Skeletal muscle tissue (tissue), 4 donors: ENCODE measurements around the gene COQ10A. TPM values are rescaled to one million over a fixed set of nuclear protein-coding genes. Genes with fewer than 3 reads are reported as not detected.
A peak's percentile ranks its signal among the peaks of the same experiment; 100 is the strongest.

Source experiments
- H3K27ac ChIP-seq: one replicate; pipeline ENCODE4 v1.7.0; 2013; ENCODE audit warnings: mild to moderate bottlenecking, low read depth, low read length, inconsistent platforms
- H3K27me3 ChIP-seq, 3 donors: one replicate each; pipeline ENCODE4 v1.7.0; 2013; ENCODE audit warnings: low read length in 3 of 3; ENCODE audit not compliant: control insufficient read depth in 3 of 3, insufficient read depth in 3 of 3
- H3K36me3 ChIP-seq, 3 donors: one replicate each; pipeline ENCODE4 v1.7.0; 2013; ENCODE audit warnings: low read length in 3 of 3; ENCODE audit not compliant: control insufficient read depth in 3 of 3, insufficient read depth in 3 of 3
- H3K4me1 ChIP-seq, 3 donors: one replicate each; pipeline ENCODE4 v1.7.0; 2013; ENCODE audit warnings: low read length in 3 of 3, mild to moderate bottlenecking in 3 of 3; ENCODE audit not compliant: control insufficient read depth in 3 of 3, insufficient read depth in 3 of 3
- H3K4me3 ChIP-seq, 3 donors: one replicate each; pipeline ENCODE4 v1.7.0; 2013; ENCODE audit warnings: low read length in 3 of 3
- H3K9ac ChIP-seq, 3 donors: one replicate each; pipeline ENCODE4 v1.7.0; 2013; ENCODE audit warnings: low read length in 3 of 3, mild to moderate bottlenecking in 3 of 3, moderate library complexity in 2 of 3, low read depth in 1 of 3
- H3K9me3 ChIP-seq, 3 donors: one replicate each; pipeline ENCODE4 v1.7.0; 2013; ENCODE audit warnings: low read length in 3 of 3; ENCODE audit not compliant: control insufficient read depth in 3 of 3
- total RNA-seq: library from RNA; depleted of rRNA; stranded (reverse); fragments of >200 nt; gene quantifications from one replicate; pipeline ENCODE4 v1.2.3, GENCODE V29; 2014
- donor health status: Osteomylitis.

The COQ10A gene
- total RNA-seq, 1 donor from 2014 or later, result 12.0 TPM

DNA sequence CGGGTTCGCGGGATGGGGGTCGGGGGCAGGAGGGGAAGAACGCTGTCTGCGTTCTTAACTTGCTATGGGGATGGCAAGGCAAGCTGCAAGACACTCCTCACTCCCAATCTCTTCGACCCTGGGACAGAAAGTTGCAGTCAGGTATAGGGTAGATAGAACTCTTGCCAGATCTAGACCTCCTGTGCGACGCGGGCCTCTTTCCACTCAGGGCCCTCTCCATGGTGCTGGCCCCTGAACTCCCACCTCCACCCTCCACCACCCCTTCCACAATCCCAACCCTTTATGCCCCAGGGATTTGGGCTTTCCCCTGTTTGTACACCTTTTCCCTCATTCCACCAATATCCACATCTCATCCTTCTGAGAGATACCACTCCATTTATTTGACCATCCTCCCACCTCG lies 41.8 kb upstream of the COQ10A start:
- Histone ChIP-seq H3K36me3 (peaks cover 8 to 10% (median 10%) of the 10 kb centered on the region in 3 donors), H3K4me3 (peak overlapping the region in 2 of 3 donors; percentile 80 to 84), H3K27me3 (no peaks in the 10 kb centered on the region), H3K27ac (peak overlapping the region; percentile 99), H3K4me1 (peaks cover 28 to 51% (median 34%) of the 10 kb centered on the region in 3 donors), H3K9ac (peak overlapping the region; percentile 76 to 90 (median 84)), H3K9me3 (no peaks in the 10 kb centered on the region)

GRCh38 chr12:56229082-56229481 lies 37.7 kb upstream of the COQ10A start:
- peaks cover 8 to 10% (median 10%) of the 10 kb centered on the region in 3 donors for H3K36me3 ChIP-seq
- H3K27me3 ChIP-seq, result no peaks in the 10 kb centered on the region
- no peak overlapping the region for H3K27ac ChIP-seq
- peaks cover 4 to 13% (median 10%) of the 10 kb centered on the region in 3 donors for H3K4me1 ChIP-seq
- H3K9me3 ChIP-seq, result no peaks in the 10 kb centered on the region
- H3K4me3 ChIP-seq, result no peak overlapping the region
- no peak overlapping the region for H3K9ac ChIP-seq

DNA sequence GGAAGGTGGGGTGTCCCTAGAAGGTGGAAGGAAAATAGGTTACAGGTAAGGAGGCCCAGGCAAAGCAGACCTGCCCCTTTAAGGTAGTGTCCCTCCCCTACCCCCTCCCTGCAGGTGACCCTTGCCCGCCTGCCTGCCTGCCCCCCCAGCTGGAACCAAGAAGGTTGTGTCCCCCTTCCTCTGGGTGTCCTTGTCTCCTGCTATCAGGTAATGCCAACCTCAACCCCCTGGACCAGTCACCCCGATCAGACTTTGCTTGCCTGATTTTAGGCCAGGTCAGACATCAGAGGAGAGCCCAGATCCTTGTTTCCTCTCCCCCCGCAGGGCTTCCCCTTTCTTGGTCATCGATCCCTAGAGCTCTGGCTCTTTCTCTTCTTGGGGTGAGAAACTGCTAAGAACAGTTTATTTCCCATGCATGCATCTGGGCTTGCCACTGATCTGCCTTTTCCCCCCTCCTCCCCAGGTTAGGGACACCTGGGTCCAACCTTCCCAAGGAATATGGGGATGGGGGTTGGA lies 36.8 kb upstream of the COQ10A start, which contains the start of gene SLC39A5:
Gene SLC39A5 (plus strand): TSS at position 136 of the 516 bp plus-strand sequence. CDS start 1,224 bp downstream, outside the sequence.
- peaks cover 2 to 7% (median 5%) of the 10 kb centered on the region in 3 donors for H3K4me1 ChIP-seq
- H3K9ac ChIP-seq, result no peak within 1 kb of the TSS
- H3K36me3 ChIP-seq, result peaks cover 8 to 10% (median 10%) of the 10 kb centered on the region in 3 donors
- H3K27me3 ChIP-seq, result no peaks in the 10 kb centered on the region
- H3K4me3 ChIP-seq, result no peak within 1 kb of the TSS
- no peaks in the 10 kb centered on the region for H3K9me3 ChIP-seq
- H3K27ac ChIP-seq, result no peak within 1 kb of the TSS

GRCh38 chr12:56230432-56231183 lies 36.1 kb upstream of the COQ10A start:
- Histone ChIP-seq H3K9me3 (no peaks in the 10 kb centered on the region), H3K4me1 (peaks cover 0 to under 1% (median 0%) of the 10 kb centered on the region in 3 donors), H3K27ac (no peak overlapping the region), H3K27me3 (no peaks in the 10 kb centered on the region), H3K4me3 (no peak overlapping the region), H3K9ac (no peak overlapping the region), H3K36me3 (peaks cover 8 to 10% (median 10%) of the 10 kb centered on the region in 3 donors)

GRCh38 chr12:56231184-56231582 lies 35.6 kb upstream of the COQ10A start:
- Histone ChIP-seq H3K27me3 (no peaks in the 10 kb centered on the region), H3K4me1 (no peaks in the 10 kb centered on the region), H3K36me3 (peaks cover 3 to 10% (median 10%) of the 10 kb centered on the region in 3 donors), H3K27ac (no peak overlapping the region), H3K9ac (peak overlapping the region in 1 of 3 donors; percentile 25), H3K4me3 (no peak overlapping the region), H3K9me3 (no peaks in the 10 kb centered on the region)

DNA sequence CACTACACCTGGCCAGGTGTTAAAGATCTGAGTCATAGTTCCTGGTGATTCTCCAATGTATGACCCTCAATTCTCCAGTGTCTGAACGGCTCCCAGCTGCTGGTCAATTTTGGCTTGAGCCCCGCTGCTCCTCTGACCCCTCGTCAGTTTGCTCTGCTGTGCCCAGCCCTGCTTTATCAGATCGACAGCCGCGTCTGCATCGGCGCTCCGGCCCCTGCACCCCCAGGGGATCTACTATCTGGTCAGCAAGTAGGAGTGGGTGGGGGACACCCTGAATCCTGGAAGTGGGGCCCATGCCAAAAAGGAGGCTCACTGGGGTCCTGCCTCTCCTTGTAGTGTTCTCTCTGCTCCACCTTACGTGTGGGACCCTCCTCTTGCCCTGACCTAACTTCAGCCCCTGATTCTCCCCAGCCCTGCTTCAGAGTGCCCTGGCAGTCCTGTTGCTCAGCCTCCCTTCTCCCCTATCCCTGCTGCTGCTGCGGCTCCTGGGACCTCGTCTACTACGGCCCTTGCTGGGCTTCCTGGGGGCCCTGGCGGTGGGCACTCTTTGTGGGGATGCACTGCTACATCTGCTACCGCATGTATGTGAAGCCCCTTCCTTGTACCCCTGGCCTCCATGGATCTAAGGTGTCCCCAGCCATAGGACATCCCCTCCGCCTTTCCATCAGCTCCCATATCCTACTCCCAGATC lies 31.9 kb upstream of the COQ10A start:
- Histone ChIP-seq H3K27ac (no peak overlapping the region), H3K9me3 (no peaks in the 10 kb centered on the region), H3K36me3 (peaks cover 9 to 11% (median 10%) of the 10 kb centered on the region in 3 donors), H3K4me3 (no peak overlapping the region), H3K9ac (no peak overlapping the region), H3K4me1 (no peaks in the 10 kb centered on the region), H3K27me3 (no peaks in the 10 kb centered on the region)

GRCh38 chr12:56236091-56236490 lies 30.7 kb upstream of the COQ10A start:
- no peaks in the 10 kb centered on the region for H3K4me1 ChIP-seq
- peaks cover 15 to 18% (median 17%) of the 10 kb centered on the region in 3 donors for H3K36me3 ChIP-seq
- H3K4me3 ChIP-seq, result no peak overlapping the region
- no peak overlapping the region for H3K27ac ChIP-seq
- no peaks in the 10 kb centered on the region for H3K27me3 ChIP-seq
- H3K9me3 ChIP-seq, result no peaks in the 10 kb centered on the region
- no peak overlapping the region for H3K9ac ChIP-seq

- no peak overlapping the region for H3K9ac ChIP-seq
- H3K4me3 ChIP-seq, result no peak overlapping the region
- H3K9me3 ChIP-seq, result no peaks in the 10 kb centered on the region
- H3K27me3 ChIP-seq, result no peaks in the 10 kb centered on the region
- H3K4me1 ChIP-seq, result no peaks in the 10 kb centered on the region
- H3K36me3 ChIP-seq, result peaks cover 24 to 27% (median 26%) of the 10 kb centered on the region in 3 donors
- no peak overlapping the region for H3K27ac ChIP-seq
These were observed 29.8 kb upstream of the COQ10A start for GRCh38 chr12:56236985-56237384.

GRCh38 chr12:56237552-56237951 lies 29.2 kb upstream of the COQ10A start:
- no peak overlapping the region for H3K9ac ChIP-seq
- peaks cover 30 to 33% (median 31%) of the 10 kb centered on the region in 3 donors for H3K36me3 ChIP-seq
- no peak overlapping the region for H3K4me3 ChIP-seq
- H3K27me3 ChIP-seq, result no peaks in the 10 kb centered on the region
- H3K9me3 ChIP-seq, result no peaks in the 10 kb centered on the region
- H3K27ac ChIP-seq, result no peak overlapping the region
- no peaks in the 10 kb centered on the region for H3K4me1 ChIP-seq
